Muscle layer of duodenum (tissue), 2 donors: Measurements from ENCODE around the gene DGCR2.

ENCODE experiments used
- H3K27ac ChIP-seq: one replicate; pipeline ENCODE4 v1.7.0; 2013; ENCODE audit warnings: mild to moderate bottlenecking, low read length
- H3K27me3 ChIP-seq: one replicate; pipeline ENCODE4 v1.7.0; 2013; ENCODE audit warnings: low read depth, mild to moderate bottlenecking, control low read depth, low read length
- H3K36me3 ChIP-seq, 2 donors: one replicate each; pipeline ENCODE4 v1.7.0; 2013; ENCODE audit warnings: low read length in 2 of 2, control low read depth in 1 of 2, mild to moderate bottlenecking in 1 of 2; ENCODE audit not compliant: insufficient read depth in 2 of 2, control insufficient read depth in 1 of 2
- H3K4me1 ChIP-seq, 2 donors: one replicate each; pipeline ENCODE4 v1.7.0; 2013; ENCODE audit warnings: low read length in 2 of 2, mild to moderate bottlenecking in 2 of 2, control low read depth in 1 of 2, moderate library complexity in 1 of 2; ENCODE audit not compliant: insufficient read depth in 2 of 2, control insufficient read depth in 1 of 2
- H3K4me3 ChIP-seq, 2 donors: one replicate each; pipeline ENCODE4 v1.7.0; 2013; ENCODE audit warnings: low read length in 2 of 2, low read depth in 1 of 2, mild to moderate bottlenecking in 1 of 2
- H3K9me3 ChIP-seq, 2 donors: one replicate each; pipeline ENCODE4 v1.7.0; 2013; ENCODE audit warnings: low read length in 2 of 2, control low read depth in 1 of 2, mild to moderate bottlenecking in 1 of 2; ENCODE audit not compliant: control insufficient read depth in 1 of 2
- donor health status: healthy.

DGCR2 gene

DNA sequence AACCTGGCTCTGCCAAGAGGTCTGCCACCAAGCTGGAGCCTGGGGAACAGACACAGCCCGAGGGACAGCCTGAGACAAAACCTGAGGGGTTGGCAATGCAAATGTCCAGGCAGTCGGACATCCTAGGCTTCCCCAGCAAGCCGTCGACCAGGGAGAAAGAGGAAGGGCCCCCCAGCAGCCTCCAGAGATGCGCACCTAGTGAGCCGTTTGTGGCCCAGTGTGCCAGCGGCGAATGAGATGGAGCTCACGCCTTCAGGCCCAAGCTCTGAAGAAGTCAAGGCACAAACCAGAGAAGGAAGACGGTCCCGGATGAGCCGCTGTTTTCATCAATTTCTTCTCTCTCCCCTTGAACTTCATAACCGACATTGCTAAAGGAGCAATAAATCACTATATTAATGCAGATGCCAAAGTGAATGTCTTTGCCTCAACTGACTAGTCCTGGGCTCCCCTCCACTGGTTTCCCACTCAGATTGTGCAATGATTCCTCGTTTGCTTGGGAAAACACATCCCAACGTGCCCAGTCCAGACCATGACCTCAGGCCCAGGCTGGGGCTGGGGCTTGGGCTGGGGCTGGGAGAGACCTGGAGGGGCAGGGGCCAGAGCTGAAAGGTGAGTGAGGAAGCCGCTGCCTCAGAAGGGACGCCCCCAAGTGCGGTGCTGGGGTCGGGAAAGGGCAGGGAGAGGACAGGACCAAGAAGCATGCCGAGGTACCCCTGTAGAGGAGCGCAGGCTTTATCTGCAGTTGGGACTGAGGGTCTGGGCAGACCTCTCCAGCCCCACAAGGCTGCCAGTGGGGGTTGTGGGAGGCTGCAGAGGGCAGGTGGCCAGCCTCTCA, 3.5 kb upstream of the DGCR2 start:
- no peak overlapping the region for H3K27ac ChIP-seq
- H3K9me3 ChIP-seq = no peaks in the 10 kb centered on the region
- H3K4me3 ChIP-seq = no peak overlapping the region
- no peaks in the 10 kb centered on the region for H3K27me3 ChIP-seq
- peaks cover 5 to 6% of the 10 kb centered on the region in 2 donors for H3K4me1 ChIP-seq
- no peaks in the 10 kb centered on the region for H3K36me3 ChIP-seq

DNA sequence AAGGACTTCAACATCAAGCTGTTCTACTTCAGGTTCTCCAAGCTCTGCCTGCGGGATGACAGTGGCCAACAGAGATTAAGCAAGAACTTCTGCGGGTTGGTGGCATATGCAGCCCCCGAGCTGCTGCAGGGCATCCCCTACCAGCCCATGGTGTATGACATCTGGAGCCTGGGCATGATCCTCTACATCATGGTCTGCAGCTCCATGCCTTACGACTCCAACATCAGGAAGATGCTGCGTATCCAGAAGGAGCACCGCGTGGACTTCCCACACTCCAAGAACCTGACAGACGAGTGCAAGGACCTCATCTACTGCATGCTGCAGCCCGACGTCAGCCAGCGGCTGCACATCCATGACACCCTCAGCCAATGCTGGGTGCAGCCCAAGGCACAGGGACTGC, 2.8 kb upstream of the DGCR2 start:
- Histone ChIP-seq H3K36me3 (no peaks in the 10 kb centered on the region), H3K27me3 (no peaks in the 10 kb centered on the region), H3K27ac (no peak overlapping the region), H3K4me1 (peaks cover 12 to 13% of the 10 kb centered on the region in 2 donors), H3K4me3 (no peak overlapping the region), H3K9me3 (no peaks in the 10 kb centered on the region)

- Histone ChIP-seq H3K27me3 (no peaks in the 10 kb centered on the region), H3K4me3 (no peak overlapping the region), H3K27ac (no peak overlapping the region), H3K9me3 (no peaks in the 10 kb centered on the region), H3K4me1 (peaks cover 14 to 20% of the 10 kb centered on the region in 2 donors), H3K36me3 (no peaks in the 10 kb centered on the region)
Measured at GRCh38 chr22:19124377-19124776, 2.2 kb upstream of the DGCR2 start.

DNA sequence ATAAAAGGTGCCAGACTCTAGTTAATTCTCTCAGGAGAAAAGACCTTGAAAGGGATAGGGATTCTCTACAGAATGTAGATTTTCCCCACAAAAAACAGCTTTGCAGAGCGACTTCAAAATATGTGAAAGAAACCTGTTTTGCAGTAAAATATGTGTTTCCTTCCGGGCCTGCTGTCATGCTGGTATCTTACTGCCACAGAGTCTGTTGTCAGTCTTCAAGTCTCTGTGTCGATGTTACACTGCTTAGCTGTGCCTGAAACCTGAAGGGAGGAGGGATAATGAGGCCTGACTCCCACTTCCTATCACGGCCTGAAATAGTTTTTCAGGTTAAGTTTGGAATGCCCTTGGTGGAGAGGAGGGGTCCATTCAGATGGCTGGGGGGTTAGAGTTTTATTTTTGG, 1.7 kb upstream of the DGCR2 start:
- H3K36me3 ChIP-seq = peaks cover 0 to under 1% of the 10 kb centered on the region in 2 donors
- H3K27ac ChIP-seq = no peak overlapping the region
- no peaks in the 10 kb centered on the region for H3K27me3 ChIP-seq
- H3K4me1 ChIP-seq = peaks cover 16 to 23% of the 10 kb centered on the region in 2 donors
- H3K9me3 ChIP-seq = no peaks in the 10 kb centered on the region
- H3K4me3 ChIP-seq = no peak overlapping the region

GRCh38 chr22:19122752-19123492, 710 bp upstream of the DGCR2 start:
- H3K27ac ChIP-seq = no peak overlapping the region
- H3K4me1 ChIP-seq = peaks cover 23 to 32% of the 10 kb centered on the region in 2 donors
- no peaks in the 10 kb centered on the region for H3K27me3 ChIP-seq
- H3K36me3 ChIP-seq = peaks cover 0 to 7% of the 10 kb centered on the region in 2 donors
- no peaks in the 10 kb centered on the region for H3K9me3 ChIP-seq
- peak overlapping the region; percentile 34 to 87 for H3K4me3 ChIP-seq

DNA sequence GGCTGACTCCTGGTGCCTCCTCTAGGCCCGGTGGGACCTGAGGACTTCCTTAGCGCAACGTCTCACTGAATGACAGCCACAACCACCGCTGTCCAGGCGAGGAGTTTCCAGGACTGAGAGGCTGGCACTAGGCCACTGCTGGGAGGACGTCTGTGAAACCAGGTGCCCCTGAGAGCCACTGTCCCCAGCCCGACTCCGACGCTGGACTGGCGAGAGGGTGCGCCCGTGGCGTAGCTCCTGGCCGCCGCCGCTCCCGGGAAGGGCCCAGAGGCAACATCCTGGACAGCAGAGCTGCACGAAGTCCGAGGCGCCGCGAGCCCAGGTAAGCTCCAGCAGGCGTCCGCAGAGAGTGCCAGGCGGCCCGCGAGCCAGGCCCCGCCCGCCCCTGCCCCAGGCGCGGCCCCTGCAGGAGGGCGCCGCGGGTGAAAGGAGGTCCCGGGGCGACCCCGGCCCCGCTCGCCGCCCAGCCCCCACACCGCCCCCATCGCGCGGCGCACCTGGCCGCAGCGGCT, 525 bp downstream of the DGCR2 start:
- Histone ChIP-seq H3K27ac (peak overlapping the region; percentile 4), H3K9me3 (no peaks in the 10 kb centered on the region), H3K4me1 (peaks cover 28 to 39% of the 10 kb centered on the region in 2 donors), H3K36me3 (peaks cover 0 to 7% of the 10 kb centered on the region in 2 donors), H3K4me3 (peak overlapping the region; percentile 84 to 87), H3K27me3 (no peaks in the 10 kb centered on the region)

DNA sequence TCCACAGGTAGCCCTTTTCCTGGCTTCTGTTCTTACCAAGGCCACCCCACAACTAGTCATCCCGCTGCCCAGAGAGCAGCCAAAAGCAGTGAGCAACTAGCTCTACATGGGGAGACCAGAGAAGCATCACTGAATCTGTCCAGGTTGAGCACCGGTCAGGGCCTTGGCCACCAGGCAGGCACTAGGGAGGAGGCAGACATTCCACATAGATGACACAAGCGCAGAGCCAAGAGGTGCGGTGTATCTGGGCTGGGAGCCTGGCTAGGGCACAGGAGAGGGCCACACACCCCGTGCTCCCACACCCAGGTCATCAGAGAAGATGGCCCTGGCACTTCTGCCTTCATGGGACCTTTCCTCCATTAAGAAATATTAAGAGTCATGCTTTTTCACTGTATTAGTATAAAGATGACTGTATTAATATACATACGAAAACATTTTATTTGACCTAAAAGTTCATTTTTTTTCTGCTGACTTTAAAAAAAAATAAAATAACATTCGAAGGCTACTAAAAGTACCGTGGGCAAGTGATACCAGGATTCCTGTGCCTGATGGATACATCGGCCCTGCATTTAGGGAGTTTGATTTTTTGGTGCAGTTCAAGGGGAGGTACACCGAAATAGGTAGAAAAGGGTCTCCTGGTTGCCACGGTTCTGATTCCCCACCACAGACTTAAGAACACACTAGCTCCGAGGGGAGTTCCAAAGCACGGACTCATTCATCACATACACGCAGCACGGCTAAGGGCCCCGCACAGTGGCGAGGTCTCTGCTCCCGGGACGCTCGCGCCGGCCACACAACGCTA, 1.2 kb downstream of the DGCR2 start:
- Histone ChIP-seq H3K4me1 (peaks cover 32 to 44% of the 10 kb centered on the region in 2 donors), H3K36me3 (peaks cover 0 to 7% of the 10 kb centered on the region in 2 donors), H3K27ac (peak overlapping the region; percentile 4), H3K9me3 (no peaks in the 10 kb centered on the region), H3K27me3 (no peaks in the 10 kb centered on the region), H3K4me3 (peak overlapping the region; percentile 84 to 87)

DNA sequence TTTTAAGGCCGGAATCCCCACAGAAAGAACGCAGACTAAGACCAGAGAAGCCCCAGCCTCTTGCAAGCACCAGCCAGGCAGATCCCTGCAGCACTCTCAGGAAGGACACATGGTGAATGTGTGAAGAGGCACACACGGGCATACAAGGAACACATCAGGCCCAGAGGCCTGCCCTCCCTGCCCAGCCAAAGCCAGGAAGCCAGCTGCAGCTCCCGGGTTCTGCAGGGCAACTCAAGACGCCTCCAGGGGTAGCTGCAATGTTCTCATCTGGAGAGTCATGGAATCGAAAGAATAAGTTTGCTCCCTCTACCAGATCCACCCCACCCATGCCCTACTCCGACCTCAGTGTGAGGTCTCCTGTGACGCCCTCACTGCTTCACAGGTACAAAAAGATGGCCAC, 2.3 kb downstream of the DGCR2 start:
- H3K9me3 ChIP-seq = no peaks in the 10 kb centered on the region
- H3K36me3 ChIP-seq = peaks cover 0 to 7% of the 10 kb centered on the region in 2 donors
- no peak overlapping the region for H3K27ac ChIP-seq
- no peaks in the 10 kb centered on the region for H3K27me3 ChIP-seq
- peaks cover 32 to 51% of the 10 kb centered on the region in 2 donors for H3K4me1 ChIP-seq
- H3K4me3 ChIP-seq = peak overlapping the region in 1 of 2 donors; percentile 87

- Histone ChIP-seq H3K36me3 (peaks cover 0 to 7% of the 10 kb centered on the region in 2 donors), H3K4me3 (no peak overlapping the region), H3K9me3 (no peaks in the 10 kb centered on the region), H3K27me3 (no peaks in the 10 kb centered on the region), H3K27ac (no peak overlapping the region), H3K4me1 (peaks cover 32 to 55% of the 10 kb centered on the region in 2 donors)
Measured at GRCh38 chr22:19118329-19118880, 3.8 kb downstream of the DGCR2 start.

DNA sequence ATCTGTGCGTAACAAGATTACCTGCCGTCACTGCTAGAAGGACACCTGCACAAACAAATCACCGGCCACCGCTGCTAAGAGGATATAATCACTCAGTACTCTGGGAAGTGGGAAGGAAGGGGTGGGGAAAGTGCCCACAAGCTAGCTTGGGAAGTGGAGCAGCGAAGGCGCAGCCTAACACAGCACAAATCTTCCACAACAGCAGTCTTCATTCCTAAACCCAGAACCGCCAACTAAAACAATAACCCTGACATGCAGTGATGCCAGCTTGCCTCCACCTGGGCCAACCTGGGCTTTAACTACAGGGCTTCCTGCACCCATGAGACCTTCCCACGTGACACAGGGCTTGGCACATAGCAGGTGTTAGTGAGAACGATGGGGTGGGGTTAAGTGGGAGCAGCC, 5.1 kb downstream of the DGCR2 start:
- Histone ChIP-seq H3K9me3 (no peaks in the 10 kb centered on the region), H3K36me3 (peaks cover 0 to 7% of the 10 kb centered on the region in 2 donors), H3K27ac (no peak overlapping the region), H3K4me3 (no peak overlapping the region), H3K27me3 (no peaks in the 10 kb centered on the region), H3K4me1 (peaks cover 28 to 55% of the 10 kb centered on the region in 2 donors)
